ENCODE measurements around the gene CDC42EP5. TPM values are rescaled to one million over a fixed set of nuclear protein-coding genes. Genes with fewer than 3 reads are reported as not detected.

CDC42EP5 gene
- total RNA-seq, 1 donor from 2014 or later, result 64.2 TPM

DNA sequence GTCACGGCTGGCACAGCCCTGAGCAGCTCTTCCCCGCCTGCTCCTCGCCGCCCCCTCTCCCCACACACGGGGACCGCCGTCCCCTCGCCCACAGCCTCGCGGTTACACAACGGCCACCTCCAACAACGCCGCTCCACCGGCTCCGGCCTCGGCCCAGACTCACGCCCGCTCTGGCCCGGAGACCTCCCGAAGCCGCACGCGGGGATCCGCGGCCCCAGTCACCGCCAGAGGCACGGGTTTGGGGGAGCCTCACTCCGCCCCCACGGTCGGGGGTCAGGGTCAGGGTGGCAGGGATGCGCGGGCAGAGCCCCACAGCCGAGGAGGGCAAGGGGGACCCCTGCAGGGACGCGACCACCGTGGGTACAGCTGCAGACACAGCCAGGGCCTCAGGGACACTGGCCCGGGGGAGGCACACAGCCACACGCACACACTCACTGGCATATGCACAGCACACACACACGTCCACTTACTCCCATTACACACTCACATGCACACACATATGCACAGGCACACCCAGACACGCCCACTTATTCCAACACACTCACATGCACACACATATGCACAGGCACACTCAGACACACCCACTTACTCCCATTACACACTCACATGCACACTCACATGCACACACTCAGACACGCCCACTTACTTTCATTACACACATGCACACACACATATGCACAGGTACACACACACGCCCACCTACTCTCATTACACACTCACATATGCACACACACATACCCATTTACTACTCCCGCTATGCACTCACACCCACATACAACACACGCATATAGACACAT lies 56.2 kb downstream of the CDC42EP5 start:
- no peaks in the 10 kb centered on the region for H3K36me3 Mint-ChIP-seq (ENCODE audit: low read depth, unreplicated experiment)
- H3K27ac Mint-ChIP-seq (ENCODE audit: unreplicated experiment), result no peak overlapping the region
- Histone ChIP-seq H3K79me2 (ENCODE audit: insufficient read depth, low read length) (no peaks in the 10 kb centered on the region), H2AFZ (ENCODE audit: low read depth, low read length) (no peak overlapping the region), H3K27me3 (ENCODE audit: insufficient read depth, low read length) (peaks cover 38% of the 10 kb centered on the region), H3K36me3 (ENCODE audit: insufficient read depth, low read length) (no peaks in the 10 kb centered on the region), H3K9ac (ENCODE audit: low read length) (no peak overlapping the region), H3K4me3 (ENCODE audit: insufficient read depth, low read depth, low read length) (no peak overlapping the region), H3K27ac (ENCODE audit: low read depth, low read length) (no peak overlapping the region), H3K4me2 (ENCODE audit: low read length) (no peak overlapping the region), H3K9me3 (ENCODE audit: insufficient read depth, low read depth, low read length) (peaks cover 3% of the 10 kb centered on the region), H3K4me1 (ENCODE audit: insufficient read depth, low read length) (no peaks in the 10 kb centered on the region), H4K20me1 (ENCODE audit: insufficient read depth, low read length) (no peaks in the 10 kb centered on the region)
- no peak for DNase-seq (ENCODE audit: low read depth)
- no peak for FAIRE-seq
- TF ChIP-seq, protein P1, sequence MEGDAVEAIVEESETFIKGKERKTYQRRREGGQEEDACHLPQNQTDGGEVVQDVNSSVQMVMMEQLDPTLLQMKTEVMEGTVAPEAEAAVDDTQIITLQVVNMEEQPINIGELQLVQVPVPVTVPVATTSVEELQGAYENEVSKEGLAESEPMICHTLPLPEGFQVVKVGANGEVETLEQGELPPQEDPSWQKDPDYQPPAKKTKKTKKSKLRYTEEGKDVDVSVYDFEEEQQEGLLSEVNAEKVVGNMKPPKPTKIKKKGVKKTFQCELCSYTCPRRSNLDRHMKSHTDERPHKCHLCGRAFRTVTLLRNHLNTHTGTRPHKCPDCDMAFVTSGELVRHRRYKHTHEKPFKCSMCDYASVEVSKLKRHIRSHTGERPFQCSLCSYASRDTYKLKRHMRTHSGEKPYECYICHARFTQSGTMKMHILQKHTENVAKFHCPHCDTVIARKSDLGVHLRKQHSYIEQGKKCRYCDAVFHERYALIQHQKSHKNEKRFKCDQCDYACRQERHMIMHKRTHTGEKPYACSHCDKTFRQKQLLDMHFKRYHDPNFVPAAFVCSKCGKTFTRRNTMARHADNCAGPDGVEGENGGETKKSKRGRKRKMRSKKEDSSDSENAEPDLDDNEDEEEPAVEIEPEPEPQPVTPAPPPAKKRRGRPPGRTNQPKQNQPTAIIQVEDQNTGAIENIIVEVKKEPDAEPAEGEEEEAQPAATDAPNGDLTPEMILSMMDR (IDR thresholded peaks at IDR 0.05; ENCODE audit: insufficient read depth, low read depth, low read length), result no peak
- TF ChIP-seq EZH2 (IDR thresholded peaks at IDR 0.05; ENCODE audit: insufficient read depth, low read length), result peak; percentile 61
- H3K9me3 Mint-ChIP-seq (ENCODE audit: unreplicated experiment), result no peaks in the 10 kb centered on the region
- peaks cover 12% of the 10 kb centered on the region for H3K4me1 Mint-ChIP-seq (ENCODE audit: low read depth, unreplicated experiment)
- H3K4me3 Mint-ChIP-seq (ENCODE audit: unreplicated experiment), result peak overlapping the region; percentile 69
- peaks cover 24% of the 10 kb centered on the region for H3K27me3 Mint-ChIP-seq (ENCODE audit: low read depth, unreplicated experiment)

DNA sequence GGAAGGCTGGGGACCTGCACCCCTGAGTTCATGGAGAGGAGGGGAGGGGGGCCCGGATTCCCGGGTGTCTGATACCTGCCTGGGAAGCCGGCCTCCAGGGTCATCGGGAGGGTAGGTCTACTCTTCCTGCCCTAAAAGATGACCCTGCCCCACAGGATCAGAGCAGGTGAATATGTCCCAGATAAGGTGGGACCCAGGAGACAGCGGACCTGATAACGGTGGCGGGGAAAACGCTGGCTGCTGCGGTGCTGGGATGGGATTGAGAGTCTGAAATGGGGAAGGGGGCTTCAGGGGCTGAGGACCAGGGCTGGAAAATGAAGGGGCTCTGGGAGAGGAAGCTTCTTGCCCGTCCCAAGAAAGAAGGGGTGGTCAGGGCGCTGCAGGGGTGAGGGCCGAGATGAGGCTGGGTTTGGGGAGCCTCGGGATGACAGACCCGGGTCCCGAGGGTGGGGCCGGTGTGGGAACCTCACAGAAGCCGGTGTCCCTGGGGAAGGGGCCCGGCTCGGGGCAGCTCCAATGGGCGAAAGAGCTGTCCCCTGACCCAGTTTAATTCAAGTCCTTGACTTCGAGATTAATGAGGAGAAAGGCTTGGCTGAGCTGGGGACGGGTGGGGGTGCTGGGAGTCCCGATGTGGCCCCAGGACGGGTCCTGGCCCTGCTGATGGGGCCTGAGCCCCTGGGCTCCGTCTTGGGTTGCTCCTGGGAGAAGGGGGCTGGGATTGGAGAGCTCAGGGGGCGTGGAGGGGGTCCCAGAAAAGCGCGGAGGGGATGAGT lies 57.0 kb downstream of the CDC42EP5 start:
- H3K9ac ChIP-seq (ENCODE audit: low read length), result no peak overlapping the region
- H4K20me1 ChIP-seq (ENCODE audit: insufficient read depth, low read length), result no peaks in the 10 kb centered on the region
- H3K4me1 Mint-ChIP-seq (ENCODE audit: low read depth, unreplicated experiment), result peaks cover 12% of the 10 kb centered on the region
- FAIRE-seq (no peak), DNase-seq (ENCODE audit: low read depth) (no peak)
- peaks cover 28% of the 10 kb centered on the region for H3K27me3 Mint-ChIP-seq (ENCODE audit: low read depth, unreplicated experiment)
- no peaks in the 10 kb centered on the region for H3K9me3 Mint-ChIP-seq (ENCODE audit: unreplicated experiment)
- H2AFZ ChIP-seq (ENCODE audit: low read depth, low read length), result no peak overlapping the region
- no peaks in the 10 kb centered on the region for H3K36me3 Mint-ChIP-seq (ENCODE audit: low read depth, unreplicated experiment)
- no peaks in the 10 kb centered on the region for H3K79me2 ChIP-seq (ENCODE audit: insufficient read depth, low read length)
- TF ChIP-seq EZH2 (IDR thresholded peaks at IDR 0.05; ENCODE audit: insufficient read depth, low read length), result peak; percentile 61
- TF ChIP-seq, protein P1 (IDR thresholded peaks at IDR 0.05; ENCODE audit: insufficient read depth, low read depth, low read length), result no peak
- peaks cover 3% of the 10 kb centered on the region for H3K9me3 ChIP-seq (ENCODE audit: insufficient read depth, low read depth, low read length)
- H3K4me3 ChIP-seq (ENCODE audit: insufficient read depth, low read depth, low read length), result no peak overlapping the region
- H3K27ac ChIP-seq (ENCODE audit: low read depth, low read length), result no peak overlapping the region
- peak overlapping the region; percentile 56 for H3K27ac Mint-ChIP-seq (ENCODE audit: unreplicated experiment)
- H3K4me2 ChIP-seq (ENCODE audit: low read length), result no peak overlapping the region
- no peaks in the 10 kb centered on the region for H3K36me3 ChIP-seq (ENCODE audit: insufficient read depth, low read length)
- peaks cover 34% of the 10 kb centered on the region for H3K27me3 ChIP-seq (ENCODE audit: insufficient read depth, low read length)
- H3K4me3 Mint-ChIP-seq (ENCODE audit: unreplicated experiment), result peak overlapping the region; percentile 69
- no peaks in the 10 kb centered on the region for H3K4me1 ChIP-seq (ENCODE audit: insufficient read depth, low read length)

All from astrocyte (in vitro differentiated cells and primary cell).